HG03045 (cell line): ENCODE measurements around the gene KLF16.

ENCODE experiments used
- ATAC-seq: cut with Tn5 transposase; IDR thresholded peaks from one replicate; pipeline ENCODE4 v1.9.1; 2021; ENCODE audit warnings: mild to moderate bottlenecking, moderate library complexity; ENCODE audit not compliant: unreplicated experiment

Gene KLF16

GRCh38 chr19:1844513-1845124 lies 18.8 kb downstream of the KLF16 start:
- no peak for ATAC-seq

GRCh38 chr19:1843646-1844394 lies 19.6 kb downstream of the KLF16 start:
- no peak for ATAC-seq

GRCh38 chr19:1843116-1843515 lies 20.3 kb downstream of the KLF16 start:
- ATAC-seq = no peak

- ATAC-seq = no peak
Measured at GRCh38 chr19:1841209-1841924, 22.0 kb downstream of the KLF16 start.

GRCh38 chr19:1840541-1841115 lies 22.8 kb downstream of the KLF16 start:
- no peak for ATAC-seq

- ATAC-seq = no peak
Measured at GRCh38 chr19:1839658-1840540, 23.5 kb downstream of the KLF16 start.

GRCh38 chr19:1837625-1838105 lies 25.7 kb downstream of the KLF16 start:
- no peak for ATAC-seq

GRCh38 chr19:1837222-1837565 lies 26.2 kb downstream of the KLF16 start:
- no peak for ATAC-seq

- ATAC-seq = no peak
Measured at GRCh38 chr19:1836458-1837221, 26.7 kb downstream of the KLF16 start.

GRCh38 chr19:1833540-1833939 lies 29.8 kb downstream of the KLF16 start:
- ATAC-seq = no peak

- no peak for ATAC-seq
Measured at GRCh38 chr19:1832046-1832663, 31.2 kb downstream of the KLF16 start.

GRCh38 chr19:1830978-1831377 lies 32.4 kb downstream of the KLF16 start:
- ATAC-seq = no peak

- ATAC-seq = no peak
Measured at GRCh38 chr19:1830568-1830967, 32.8 kb downstream of the KLF16 start.

- no peak for ATAC-seq
Measured at GRCh38 chr19:1829958-1830357, 33.4 kb downstream of the KLF16 start.

- no peak for ATAC-seq
Measured at GRCh38 chr19:1828279-1829238, 34.8 kb downstream of the KLF16 start.

GRCh38 chr19:1827566-1828278 lies 35.7 kb downstream of the KLF16 start:
- no peak for ATAC-seq
